ENCODE results near the gene ELAC1.
"Not testable (repeated sequence)": the region's sequence is repeated elsewhere in the genome, so short reads cannot be mapped to it uniquely, and the experiment has no call there.

Gene ELAC1

GRCh38 chr18:50970006-50970405 lies 2.2 kb downstream of the ELAC1 start:
- no peak for DNase-seq (ENCODE audit: extremely low read depth, low read depth)
- no peak overlapping the region for H3K4me3 ChIP-seq (replicated peaks; ENCODE audit: low read depth, low read length)
- no peak for TF ChIP-seq CTCF (IDR thresholded peaks at IDR 0.05; ENCODE audit: low read depth, low read length, missing control alignments)

GRCh38 chr18:50972404-50972803 lies 4.6 kb downstream of the ELAC1 start:
- H3K4me3 ChIP-seq (replicated peaks; ENCODE audit: low read depth, low read length); DNase-seq (ENCODE audit: extremely low read depth, low read depth): not testable (repeated sequence)

GRCh38 chr18:50973367-50974126 lies 5.7 kb downstream of the ELAC1 start:
- H3K4me3 ChIP-seq (replicated peaks; ENCODE audit: low read depth, low read length): no peak overlapping the region
- no peak for DNase-seq (ENCODE audit: extremely low read depth, low read depth)
- no peak for TF ChIP-seq CTCF (IDR thresholded peaks at IDR 0.05; ENCODE audit: low read depth, low read length, missing control alignments)

GRCh38 chr18:50977037-50977760 lies 9.4 kb downstream of the ELAC1 start:
- no peak for TF ChIP-seq CTCF (IDR thresholded peaks at IDR 0.05; ENCODE audit: low read depth, low read length, missing control alignments)
- H3K4me3 ChIP-seq (replicated peaks; ENCODE audit: low read depth, low read length): no peak overlapping the region

GRCh38 chr18:50981381-50981780 lies 13.5 kb downstream of the ELAC1 start:
- H3K4me3 ChIP-seq (replicated peaks; ENCODE audit: low read depth, low read length): no peak overlapping the region
- no peak for TF ChIP-seq CTCF (IDR thresholded peaks at IDR 0.05; ENCODE audit: low read depth, low read length, missing control alignments)
- DNase-seq (ENCODE audit: extremely low read depth, low read depth): no peak

More at GRCh38 chr18:50977037-50977760, 9.4 kb downstream of the ELAC1 start:
- no peak for DNase-seq (ENCODE audit: extremely low read depth, low read depth)

GRCh38 chr18:50982086-50982801 lies 14.4 kb downstream of the ELAC1 start:
- DNase-seq (ENCODE audit: extremely low read depth, low read depth): no peak
- TF ChIP-seq CTCF (IDR thresholded peaks at IDR 0.05; ENCODE audit: low read depth, low read length, missing control alignments): no peak
- no peak overlapping the region for H3K4me3 ChIP-seq (replicated peaks; ENCODE audit: low read depth, low read length)

- no peak for DNase-seq (ENCODE audit: extremely low read depth, low read depth)
- peak; percentile 16 for TF ChIP-seq CTCF (IDR thresholded peaks at IDR 0.05; ENCODE audit: low read depth, low read length, missing control alignments)
- H3K4me3 ChIP-seq (replicated peaks; ENCODE audit: low read depth, low read length): no peak overlapping the region
Observed at GRCh38 chr18:50982802-50983179, 15.0 kb downstream of the ELAC1 start.

Measured in HFF-Myc (cell line).